Measurements from ENCODE around the gene ADH1B. TPM values are rescaled to one million over a fixed set of nuclear protein-coding genes. Genes with fewer than 3 reads are reported as not detected.

ADH1B gene
- total RNA-seq, 3 donors from 2014 or later, result 631 to 5,080 (median 1,871) TPM

DNA sequence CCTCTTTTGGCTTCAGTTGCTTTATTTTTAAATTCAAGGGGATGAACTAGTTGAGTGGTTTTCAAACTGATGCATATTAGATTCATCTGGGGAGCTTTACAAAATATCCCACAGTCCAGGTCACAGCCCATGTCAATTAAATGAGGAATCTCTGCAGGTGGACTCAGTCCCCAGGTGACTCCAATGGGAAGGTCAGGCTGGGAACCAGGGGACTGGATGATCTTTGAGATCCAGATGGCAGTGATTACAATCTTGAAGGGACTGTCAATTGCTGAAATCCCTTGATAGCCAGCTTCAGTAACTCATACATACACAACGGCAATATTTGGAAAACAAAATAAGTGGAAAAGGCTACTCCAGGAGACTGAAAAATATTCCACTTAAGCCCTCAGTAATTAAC, 7.0 kb downstream of the ADH1B start:
- H3K27ac ChIP-seq, result peak overlapping the region in 1 of 2 donors; percentile 30
- DNase-seq (ENCODE audit: low spot score in 2 of 2), result no peak
- no peaks in the 10 kb centered on the region for H3K27me3 ChIP-seq
- H3K4me3 ChIP-seq, result peak overlapping the region in 1 of 3 donors; percentile 15
- TF ChIP-seq, protein P1, sequence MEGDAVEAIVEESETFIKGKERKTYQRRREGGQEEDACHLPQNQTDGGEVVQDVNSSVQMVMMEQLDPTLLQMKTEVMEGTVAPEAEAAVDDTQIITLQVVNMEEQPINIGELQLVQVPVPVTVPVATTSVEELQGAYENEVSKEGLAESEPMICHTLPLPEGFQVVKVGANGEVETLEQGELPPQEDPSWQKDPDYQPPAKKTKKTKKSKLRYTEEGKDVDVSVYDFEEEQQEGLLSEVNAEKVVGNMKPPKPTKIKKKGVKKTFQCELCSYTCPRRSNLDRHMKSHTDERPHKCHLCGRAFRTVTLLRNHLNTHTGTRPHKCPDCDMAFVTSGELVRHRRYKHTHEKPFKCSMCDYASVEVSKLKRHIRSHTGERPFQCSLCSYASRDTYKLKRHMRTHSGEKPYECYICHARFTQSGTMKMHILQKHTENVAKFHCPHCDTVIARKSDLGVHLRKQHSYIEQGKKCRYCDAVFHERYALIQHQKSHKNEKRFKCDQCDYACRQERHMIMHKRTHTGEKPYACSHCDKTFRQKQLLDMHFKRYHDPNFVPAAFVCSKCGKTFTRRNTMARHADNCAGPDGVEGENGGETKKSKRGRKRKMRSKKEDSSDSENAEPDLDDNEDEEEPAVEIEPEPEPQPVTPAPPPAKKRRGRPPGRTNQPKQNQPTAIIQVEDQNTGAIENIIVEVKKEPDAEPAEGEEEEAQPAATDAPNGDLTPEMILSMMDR (IDR thresholded peaks at IDR 0.05), result no peak
- TF ChIP-seq POLR2A (IDR thresholded peaks at IDR 0.05) (no peak), POLR2AphosphoS5 (IDR thresholded peaks at IDR 0.05) (no peak)
- no peaks in the 10 kb centered on the region for H3K36me3 ChIP-seq
- H3K9me3 ChIP-seq, result no peaks in the 10 kb centered on the region
- H3K4me1 ChIP-seq, result no peaks in the 10 kb centered on the region
- intact Hi-C loops (cut with DNase I; ENCODE audit: low total_unique reads), result no loop called here

DNA sequence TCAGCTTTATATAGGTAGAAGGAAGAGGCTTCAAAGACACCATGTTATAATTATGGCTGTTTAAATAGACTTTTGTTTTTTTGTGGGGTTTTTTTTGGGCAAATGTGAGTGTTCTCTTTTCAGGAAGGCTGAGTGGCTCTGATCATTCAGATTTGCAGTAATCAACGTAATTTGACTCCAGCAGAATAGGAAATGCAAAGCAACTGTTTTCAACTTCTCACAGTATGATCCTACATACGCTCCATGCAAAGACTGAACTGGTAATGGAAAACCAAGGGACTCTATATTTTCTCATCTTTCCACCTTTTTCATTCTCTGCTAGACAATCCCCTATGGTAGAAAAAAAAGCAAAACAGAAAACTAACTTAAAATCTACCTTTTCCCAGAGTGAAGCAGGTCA, 10.8 kb downstream of the ADH1B start:
- TF ChIP-seq, protein P1 (IDR thresholded peaks at IDR 0.05), result no peak
- TF ChIP-seq POLR2A (IDR thresholded peaks at IDR 0.05) (no peak), POLR2AphosphoS5 (IDR thresholded peaks at IDR 0.05) (no peak)
- no peak for DNase-seq (ENCODE audit: low spot score in 2 of 2)
- H3K9me3 ChIP-seq, result no peaks in the 10 kb centered on the region
- H3K27me3 ChIP-seq, result no peaks in the 10 kb centered on the region
- no peaks in the 10 kb centered on the region for H3K4me1 ChIP-seq
- no peak overlapping the region for H3K4me3 ChIP-seq
- H3K36me3 ChIP-seq, result no peaks in the 10 kb centered on the region
- H3K27ac ChIP-seq, result no peak overlapping the region
- intact Hi-C loops (cut with DNase I; ENCODE audit: low total_unique reads), result no loop called here

DNA sequence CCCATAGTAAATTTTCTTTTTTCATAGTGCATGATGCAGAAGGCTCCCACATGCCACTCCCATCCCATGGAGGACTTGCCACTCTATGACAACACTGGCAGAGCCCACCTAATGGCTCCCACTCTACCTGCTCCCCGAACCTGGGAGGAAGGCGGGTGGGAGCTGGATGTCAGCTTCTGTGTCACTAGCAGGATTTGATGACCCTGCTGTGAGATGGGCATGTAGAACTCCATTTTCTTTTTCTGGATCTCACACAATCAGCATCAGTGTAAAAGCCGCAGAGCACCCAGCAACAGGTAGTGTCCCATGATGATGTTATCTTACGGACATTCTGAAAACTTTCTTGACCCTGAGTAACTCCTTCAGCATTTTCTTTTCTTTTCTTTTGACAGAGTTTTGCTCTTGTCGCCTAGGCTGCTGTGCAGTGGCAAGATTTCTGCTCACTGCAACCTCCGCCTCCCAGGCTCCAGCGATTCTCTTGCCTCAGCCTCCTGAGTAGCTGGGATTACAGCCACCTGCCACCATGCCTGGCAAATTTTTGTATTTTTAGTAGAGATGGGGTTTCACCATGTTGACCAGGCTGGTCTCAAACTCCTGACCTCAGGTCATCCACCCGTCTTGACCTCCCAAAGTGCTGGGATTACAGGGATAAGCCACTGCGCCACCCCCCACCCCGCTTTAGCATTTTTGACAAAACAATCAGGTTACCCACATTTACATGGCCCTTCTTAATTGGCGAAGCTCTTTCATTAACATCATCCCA, 15.4 kb downstream of the ADH1B start:
- no peaks in the 10 kb centered on the region for H3K4me1 ChIP-seq
- no peaks in the 10 kb centered on the region for H3K27me3 ChIP-seq
- no peaks in the 10 kb centered on the region for H3K9me3 ChIP-seq
- DNase-seq (ENCODE audit: low spot score in 2 of 2), result no peak
- TF ChIP-seq POLR2A (IDR thresholded peaks at IDR 0.05) (no peak), POLR2AphosphoS5 (IDR thresholded peaks at IDR 0.05) (peak in 2 of 3 donors; percentile 54 to 65)
- intact Hi-C loops (cut with DNase I; ENCODE audit: low total_unique reads), result no loop called here
- H3K36me3 ChIP-seq, result no peaks in the 10 kb centered on the region
- H3K4me3 ChIP-seq, result no peak overlapping the region
- no peak overlapping the region for H3K27ac ChIP-seq

DNA sequence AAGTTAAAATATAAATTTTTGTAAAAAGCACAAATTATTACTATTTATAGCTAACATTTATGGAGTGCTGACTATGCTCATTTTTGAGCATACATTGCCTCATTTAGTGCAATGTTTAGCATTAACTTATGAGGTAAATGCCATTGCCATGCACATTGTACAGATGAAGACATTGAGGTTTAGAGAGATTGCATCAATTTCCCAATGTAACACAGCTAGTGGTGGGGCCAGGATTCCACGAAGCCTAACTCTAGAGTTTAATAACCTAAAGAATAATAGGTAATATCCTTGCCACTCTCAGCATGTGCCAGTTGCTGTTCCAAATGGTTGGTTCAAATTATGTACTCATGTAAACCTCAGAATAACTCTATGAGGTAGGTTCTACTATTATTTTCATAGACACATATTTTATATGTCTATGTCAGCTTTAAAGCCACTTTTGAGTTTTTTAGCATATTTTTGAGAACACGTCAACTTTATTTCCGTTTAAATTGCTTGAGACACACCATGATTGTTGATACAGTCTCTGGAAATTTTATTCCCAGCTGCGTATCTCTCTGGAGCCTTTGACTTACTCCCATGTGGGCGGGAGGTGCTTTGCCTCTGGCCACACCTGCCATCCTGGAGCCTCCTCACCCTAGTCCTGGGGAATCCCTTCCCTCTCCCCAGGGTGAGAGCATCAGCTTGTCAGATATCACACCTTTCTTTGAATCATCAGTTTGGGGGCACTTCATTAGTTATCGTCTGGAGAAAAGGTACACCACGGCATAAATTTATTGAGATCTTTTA, 19.6 kb downstream of the ADH1B start:
- intact Hi-C loops (cut with DNase I; ENCODE audit: low total_unique reads), result no loop called here
- Histone ChIP-seq H3K9me3 (peaks cover 0 to 11% of the 10 kb centered on the region in 2 donors), H3K4me3 (no peak overlapping the region), H3K4me1 (no peaks in the 10 kb centered on the region), H3K27me3 (no peaks in the 10 kb centered on the region), H3K36me3 (no peaks in the 10 kb centered on the region), H3K27ac (peak overlapping the region; percentile 14 to 66)
- DNase-seq (ENCODE audit: low spot score in 2 of 2), result no peak
- TF ChIP-seq, protein P1 (IDR thresholded peaks at IDR 0.05), result no peak
- no peak for TF ChIP-seq POLR2A (IDR thresholded peaks at IDR 0.05)
- TF ChIP-seq POLR2AphosphoS5 (IDR thresholded peaks at IDR 0.05), result no peak

DNA sequence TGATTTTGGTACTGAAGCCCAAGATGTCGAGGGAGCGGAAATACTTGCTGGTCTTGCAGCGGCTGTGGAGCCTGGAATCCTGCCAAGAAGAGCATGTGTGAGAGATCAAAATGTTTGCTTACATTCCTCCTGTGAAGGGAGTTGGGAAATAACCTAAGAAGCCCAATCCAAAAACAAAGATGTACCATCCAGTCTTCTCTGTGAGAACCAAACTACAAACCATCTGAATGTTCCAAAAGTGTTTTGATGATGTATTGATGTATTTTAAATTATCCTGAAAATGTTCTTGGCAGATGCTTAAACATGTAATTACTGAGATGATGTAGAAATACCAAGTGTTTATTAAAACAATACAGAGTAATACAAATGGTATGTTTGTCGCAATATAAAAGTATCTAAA, 20.3 kb downstream of the ADH1B start:
- H3K4me1 ChIP-seq, result no peaks in the 10 kb centered on the region
- peak; percentile 62 to 66 for DNase-seq (ENCODE audit: low spot score in 2 of 2)
- H3K27ac ChIP-seq, result no peak overlapping the region
- intact Hi-C loops (cut with DNase I; ENCODE audit: low total_unique reads), result no loop called here
- TF ChIP-seq POLR2AphosphoS5 (IDR thresholded peaks at IDR 0.05) (peak; percentile 42 to 86 (median 49)), POLR2A (IDR thresholded peaks at IDR 0.05) (no peak)
- TF ChIP-seq, protein P1 (IDR thresholded peaks at IDR 0.05), result no peak
- no peaks in the 10 kb centered on the region for H3K36me3 ChIP-seq
- no peak overlapping the region for H3K4me3 ChIP-seq
- H3K9me3 ChIP-seq, result peaks cover 0 to 11% of the 10 kb centered on the region in 2 donors
- H3K27me3 ChIP-seq, result no peaks in the 10 kb centered on the region
